Loucy (cell line): ENCODE results near the gene TOE1.

Experiments used
- EZH2phosphoT487 ChIP-seq: fragments of 200-600 bp; IDR thresholded peaks from 2 replicates; pipeline ENCODE4 v1.6.1; 2018; ENCODE audit warnings: antibody characterized with exemption, mild to moderate bottlenecking, moderate library complexity, borderline replicate concordance
- TF ChIP-seq, protein P1 (sequence below): fragments of 200-600 bp; sonication (generic); conservative IDR thresholded peaks from 2 replicates; pipeline ENCODE4 v1.5.1; 2014; ENCODE audit warnings: mild to moderate bottlenecking, antibody characterized with exemption, low read length

- TF ChIP-seq, protein P1, sequence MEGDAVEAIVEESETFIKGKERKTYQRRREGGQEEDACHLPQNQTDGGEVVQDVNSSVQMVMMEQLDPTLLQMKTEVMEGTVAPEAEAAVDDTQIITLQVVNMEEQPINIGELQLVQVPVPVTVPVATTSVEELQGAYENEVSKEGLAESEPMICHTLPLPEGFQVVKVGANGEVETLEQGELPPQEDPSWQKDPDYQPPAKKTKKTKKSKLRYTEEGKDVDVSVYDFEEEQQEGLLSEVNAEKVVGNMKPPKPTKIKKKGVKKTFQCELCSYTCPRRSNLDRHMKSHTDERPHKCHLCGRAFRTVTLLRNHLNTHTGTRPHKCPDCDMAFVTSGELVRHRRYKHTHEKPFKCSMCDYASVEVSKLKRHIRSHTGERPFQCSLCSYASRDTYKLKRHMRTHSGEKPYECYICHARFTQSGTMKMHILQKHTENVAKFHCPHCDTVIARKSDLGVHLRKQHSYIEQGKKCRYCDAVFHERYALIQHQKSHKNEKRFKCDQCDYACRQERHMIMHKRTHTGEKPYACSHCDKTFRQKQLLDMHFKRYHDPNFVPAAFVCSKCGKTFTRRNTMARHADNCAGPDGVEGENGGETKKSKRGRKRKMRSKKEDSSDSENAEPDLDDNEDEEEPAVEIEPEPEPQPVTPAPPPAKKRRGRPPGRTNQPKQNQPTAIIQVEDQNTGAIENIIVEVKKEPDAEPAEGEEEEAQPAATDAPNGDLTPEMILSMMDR = no peak
- no peak for TF ChIP-seq EZH2phosphoT487
Measured at GRCh38 chr1:45340816-45341466, 971 bp downstream of the TOE1 start.
